Mucosa of descending colon (tissue), 3 donors: Measurements from ENCODE around the gene EOLA2. TPM values are rescaled to one million over a fixed set of nuclear protein-coding genes. Genes with fewer than 3 reads are reported as not detected.
"Not testable (repeated sequence)": the region's sequence is repeated elsewhere in the genome, so short reads cannot be mapped to it uniquely, and the experiment has no call there.

Experiments
- ATAC-seq: fragments of 200-7000 bp; cut with Tn5 transposase; one replicate; pipeline ENCODE4 v1.9.1; 2020; ENCODE audit warnings: mild to moderate bottlenecking, moderate library complexity
- DNase-seq, 3 donors: peaks; one replicate each; pipeline ENCODE4 v3.0.0-alpha.2; 2020
- H3K36me3 ChIP-seq: fragments of 200-600 bp; one replicate; pipeline ENCODE4 v1.8.0; 2021; ENCODE audit warnings: low read depth, mild to moderate bottlenecking
- H3K4me1 ChIP-seq: fragments of 200-600 bp; one replicate; pipeline ENCODE4 v1.8.0; 2021; ENCODE audit warnings: low read depth, mild to moderate bottlenecking
- H3K4me3 ChIP-seq: fragments of 200-600 bp; one replicate; pipeline ENCODE4 v1.8.0; 2021; ENCODE audit warnings: mild to moderate bottlenecking
- H3K9me3 ChIP-seq: fragments of 200-600 bp; one replicate; pipeline ENCODE4 v1.8.0; 2021; ENCODE audit warnings: mild to moderate bottlenecking
- intact Hi-C, 2 donors: fragments of 100-400 bp; cut with DNase I in 1 of 2; cut with micrococcal nuclease in 1 of 2; formaldehyde crosslinking; loops; one replicate each; pipeline versions ENCODE4 v1.11.0 to v1.11.1; 2022; cut with DNase I, micrococcal nuclease
- total RNA-seq, 3 donors: library from RNA; stranded (reverse); fragmentation: NEBNext Ultra II Directional in 2 of 3; extraction: Animal tissue kit (Norgen Biotek cat#: 25700) in 2 of 3; gene quantifications; one replicate each; pipeline versions ENCODE4 v1.2.1 to v1.2.4, GENCODE V29; 2021 to 2023
- TF ChIP-seq, protein P1 (sequence below): fragments of 200-600 bp; IDR thresholded peaks from one replicate; pipeline ENCODE4 v1.8.0; 2022; ENCODE audit warnings: antibody characterized with exemption, mild to moderate bottlenecking
- donor health status: DM: no; HTN: no; CAD: no; lungs with moderate emphysema.
- donor health status: DM: no; HTN: no; CAD: no.
- donor health status: DM: no; HTN: yes; CAD: no.

Gene EOLA2
- total RNA-seq, 3 donors from 2014 or later, result 30.9 to 34.9 (median 34.1) TPM

DNA sequence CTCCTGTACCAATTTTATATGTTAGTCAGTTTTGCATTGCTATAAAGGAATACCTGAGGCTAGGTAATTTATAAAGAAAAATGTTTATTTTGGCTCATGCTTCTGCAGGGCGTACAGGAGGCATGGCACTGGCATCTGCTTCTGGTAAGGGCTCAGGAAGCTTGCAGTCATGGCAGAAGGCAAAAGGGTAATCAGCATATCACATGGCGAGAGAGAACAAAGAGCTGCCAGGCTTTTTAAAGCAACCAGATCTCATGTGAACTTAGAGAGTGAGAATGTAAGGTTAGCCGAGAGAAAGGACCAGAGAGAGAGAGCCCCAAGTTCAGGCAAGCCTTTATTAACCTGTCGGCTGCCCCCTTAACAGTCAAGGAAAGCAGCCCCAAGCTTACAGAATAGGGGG, 14.5 kb downstream of the EOLA2 start:
- H3K4me1 ChIP-seq, H3K9me3 ChIP-seq, H3K36me3 ChIP-seq, DNase-seq, H3K4me3 ChIP-seq, ATAC-seq, intact Hi-C loops: not testable (repeated sequence)

DNA sequence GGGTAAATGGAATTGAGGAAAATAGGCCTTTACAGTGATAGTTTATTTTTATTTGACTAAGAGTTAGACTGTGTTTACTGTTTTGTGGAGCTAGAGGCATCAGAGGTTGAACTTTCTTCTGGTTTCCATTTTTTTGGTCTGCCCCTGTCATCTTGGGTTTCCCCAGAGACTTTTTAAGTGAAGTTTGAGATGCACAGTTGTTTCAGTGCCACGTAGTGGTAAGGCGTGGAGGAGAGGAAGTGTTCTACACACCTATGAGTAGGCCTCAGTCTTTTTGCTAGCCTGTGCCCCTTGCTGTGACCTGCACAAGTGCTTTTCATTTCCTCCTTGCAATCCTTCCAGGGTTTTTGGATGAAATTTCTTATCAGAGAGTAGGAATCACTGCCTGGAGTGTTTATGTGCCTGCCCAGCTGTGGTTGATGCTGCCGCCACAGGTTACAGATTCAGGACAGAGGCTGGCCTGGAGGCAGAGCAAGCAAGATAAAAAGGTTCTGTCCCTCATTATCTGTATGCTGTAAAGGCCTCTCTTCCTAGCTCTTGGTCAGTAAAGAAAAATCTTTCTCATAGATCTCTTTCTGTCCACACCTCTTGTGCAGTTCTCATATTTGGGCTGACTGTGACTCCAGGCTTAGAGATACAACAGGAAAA, 21.4 kb downstream of the EOLA2 start:
- TF ChIP-seq, protein P1, sequence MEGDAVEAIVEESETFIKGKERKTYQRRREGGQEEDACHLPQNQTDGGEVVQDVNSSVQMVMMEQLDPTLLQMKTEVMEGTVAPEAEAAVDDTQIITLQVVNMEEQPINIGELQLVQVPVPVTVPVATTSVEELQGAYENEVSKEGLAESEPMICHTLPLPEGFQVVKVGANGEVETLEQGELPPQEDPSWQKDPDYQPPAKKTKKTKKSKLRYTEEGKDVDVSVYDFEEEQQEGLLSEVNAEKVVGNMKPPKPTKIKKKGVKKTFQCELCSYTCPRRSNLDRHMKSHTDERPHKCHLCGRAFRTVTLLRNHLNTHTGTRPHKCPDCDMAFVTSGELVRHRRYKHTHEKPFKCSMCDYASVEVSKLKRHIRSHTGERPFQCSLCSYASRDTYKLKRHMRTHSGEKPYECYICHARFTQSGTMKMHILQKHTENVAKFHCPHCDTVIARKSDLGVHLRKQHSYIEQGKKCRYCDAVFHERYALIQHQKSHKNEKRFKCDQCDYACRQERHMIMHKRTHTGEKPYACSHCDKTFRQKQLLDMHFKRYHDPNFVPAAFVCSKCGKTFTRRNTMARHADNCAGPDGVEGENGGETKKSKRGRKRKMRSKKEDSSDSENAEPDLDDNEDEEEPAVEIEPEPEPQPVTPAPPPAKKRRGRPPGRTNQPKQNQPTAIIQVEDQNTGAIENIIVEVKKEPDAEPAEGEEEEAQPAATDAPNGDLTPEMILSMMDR, result no peak
- Histone ChIP-seq H3K4me1 (no peaks in the 10 kb centered on the region), H3K4me3 (no peak overlapping the region), H3K9me3 (no peaks in the 10 kb centered on the region), H3K36me3 (no peaks in the 10 kb centered on the region)
- DNase-seq (no peak), ATAC-seq (no peak)
- intact Hi-C loops, result no loop called here

DNA sequence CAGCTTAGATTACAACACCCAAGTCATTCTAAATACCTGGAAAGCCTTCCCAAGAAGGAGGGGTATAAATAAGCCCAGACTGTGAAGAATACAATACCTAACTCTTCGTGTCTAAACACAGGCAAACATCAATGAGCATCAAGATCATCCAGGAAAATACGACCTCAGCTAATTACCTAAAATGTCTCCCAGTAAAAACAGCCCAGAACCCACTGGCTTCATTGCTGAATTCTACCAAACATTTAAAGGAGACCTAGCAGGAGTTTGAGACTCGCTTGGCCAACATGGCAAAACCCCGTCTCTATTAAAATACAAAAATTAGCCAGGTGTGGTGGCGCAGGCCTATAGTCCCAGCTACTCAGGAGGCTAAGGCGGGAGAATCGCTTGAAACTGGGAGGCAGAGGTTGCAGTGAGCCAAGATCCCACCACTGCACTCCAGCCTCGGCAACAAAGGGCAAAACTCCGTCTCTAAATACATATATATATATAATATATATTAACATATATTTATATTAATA, 28.1 kb downstream of the EOLA2 start:
- intact Hi-C loops, result no loop called here
- Histone ChIP-seq H3K4me3 (no peak overlapping the region), H3K4me1 (no peaks in the 10 kb centered on the region), H3K9me3 (no peaks in the 10 kb centered on the region), H3K36me3 (no peaks in the 10 kb centered on the region)
- DNase-seq, result no peak
- ATAC-seq, result no peak
- TF ChIP-seq, protein P1, result no peak

DNA sequence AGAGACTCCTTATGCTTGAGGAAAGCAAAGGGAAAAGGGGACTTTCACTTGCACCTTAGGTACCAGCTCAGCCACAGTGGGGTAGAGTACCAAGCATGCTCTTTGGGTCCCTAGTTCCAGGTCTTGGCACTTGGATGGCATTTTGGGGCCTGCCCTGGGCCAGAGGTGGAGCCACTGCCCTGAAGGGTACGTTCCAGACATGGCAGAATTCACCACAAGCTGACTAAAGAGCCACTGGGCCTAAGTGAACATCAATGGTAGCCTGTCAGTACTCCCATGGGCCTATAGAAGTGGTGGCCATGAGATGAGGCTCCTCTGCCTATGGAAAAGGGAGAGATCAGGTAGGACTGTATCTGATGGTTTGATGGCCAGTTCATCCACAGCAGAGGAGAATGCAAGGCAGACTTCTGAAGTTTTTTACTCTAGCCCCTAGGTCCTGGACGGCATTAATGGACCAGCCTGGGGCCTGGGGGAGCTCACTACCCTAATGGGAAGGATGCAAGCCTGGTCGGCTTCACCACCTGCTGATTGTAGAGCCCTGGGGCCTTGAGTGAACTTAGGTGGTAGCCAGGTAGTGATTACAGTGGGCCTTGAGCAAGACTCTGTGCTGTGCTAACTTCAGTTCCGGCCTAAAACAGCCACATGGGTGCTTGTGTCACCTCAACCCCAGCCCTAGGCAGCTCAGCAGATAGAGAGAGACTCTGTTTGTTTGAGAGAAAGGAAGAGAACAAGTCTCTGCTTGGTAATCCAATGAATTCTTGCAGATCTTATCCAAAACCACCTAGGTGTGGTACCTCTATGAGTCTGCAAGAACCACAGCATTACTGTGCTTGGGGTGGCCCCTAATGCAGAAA, 28.7 kb downstream of the EOLA2 start:
- TF ChIP-seq, protein P1, result no peak
- no peak for ATAC-seq
- no peaks in the 10 kb centered on the region for H3K36me3 ChIP-seq
- H3K4me1 ChIP-seq, result no peaks in the 10 kb centered on the region
- no peaks in the 10 kb centered on the region for H3K9me3 ChIP-seq
- DNase-seq, result no peak
- no peak overlapping the region for H3K4me3 ChIP-seq
- intact Hi-C loops, result no loop called here

DNA sequence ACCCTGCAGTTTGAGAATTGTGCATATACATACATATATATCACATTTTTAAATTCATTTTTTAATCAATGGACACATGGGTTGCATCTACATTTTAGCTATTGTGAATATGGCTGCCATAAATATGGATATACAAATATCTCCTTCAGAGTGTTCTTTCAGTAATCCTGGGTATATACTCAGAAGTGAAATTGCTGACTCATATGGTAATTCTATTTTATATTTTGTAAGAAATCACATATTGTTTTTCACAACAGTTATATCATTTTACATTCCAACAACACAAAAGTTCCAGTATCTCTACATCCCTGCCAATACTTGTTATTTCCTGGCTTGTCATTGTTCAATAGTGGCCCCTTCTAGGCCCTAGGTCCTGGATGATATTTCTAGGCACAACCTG, 29.6 kb downstream of the EOLA2 start:
- intact Hi-C loops, result no loop called here
- TF ChIP-seq, protein P1, result no peak
- ATAC-seq (no peak), DNase-seq (no peak)
- Histone ChIP-seq H3K9me3 (no peaks in the 10 kb centered on the region), H3K4me3 (no peak overlapping the region), H3K36me3 (no peaks in the 10 kb centered on the region), H3K4me1 (no peaks in the 10 kb centered on the region)

DNA sequence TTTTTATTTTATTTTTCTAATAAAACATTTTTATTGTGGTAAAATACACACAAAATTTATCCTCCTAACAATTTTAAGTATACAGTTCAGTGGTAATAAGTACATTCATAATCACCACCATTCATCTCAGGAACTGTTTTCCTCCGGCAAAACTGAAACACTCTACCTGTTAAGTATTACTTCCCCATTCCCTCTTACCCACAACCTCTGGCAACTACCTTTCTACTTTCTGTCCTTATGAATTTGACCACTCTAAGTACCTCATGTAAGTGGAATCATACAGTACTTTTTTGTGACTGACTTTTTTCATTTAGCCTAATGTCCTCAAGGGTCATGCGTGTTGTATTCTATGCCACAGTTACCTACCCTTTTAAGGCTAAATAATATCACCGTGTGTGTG, 30.0 kb downstream of the EOLA2 start:
- Histone ChIP-seq H3K4me3 (no peak overlapping the region), H3K36me3 (no peaks in the 10 kb centered on the region), H3K9me3 (no peaks in the 10 kb centered on the region), H3K4me1 (no peaks in the 10 kb centered on the region)
- intact Hi-C loops, result no loop called here
- TF ChIP-seq, protein P1, result no peak
- ATAC-seq, result no peak
- DNase-seq, result no peak
